GM19468 (cell line): Measurements from ENCODE around the gene GMPPB.
"Not testable (repeated sequence)": the region's sequence is repeated elsewhere in the genome, so short reads cannot be mapped to it uniquely, and the experiment has no call there.

Experiments
- ATAC-seq: cut with Tn5 transposase; IDR thresholded peaks from one replicate; pipeline ENCODE4 v1.9.1; 2021; ENCODE audit warnings: mild to moderate bottlenecking, moderate library complexity, moderate number of reproducible peaks; ENCODE audit not compliant: unreplicated experiment; ENCODE audit errors: extremely low read depth

Gene GMPPB

GRCh38 chr3:49723628-49724551, at the start of gene GMPPB:
Gene GMPPB, minus strand, starts transcription at chr3:49723951. Its CDS starts 225 bp downstream, at chr3:49723726.
- peak; percentile 81 for ATAC-seq

- no peak for ATAC-seq
Observed at GRCh38 chr3:49772703-49773102, 49.0 kb upstream of the GMPPB start.

DNA sequence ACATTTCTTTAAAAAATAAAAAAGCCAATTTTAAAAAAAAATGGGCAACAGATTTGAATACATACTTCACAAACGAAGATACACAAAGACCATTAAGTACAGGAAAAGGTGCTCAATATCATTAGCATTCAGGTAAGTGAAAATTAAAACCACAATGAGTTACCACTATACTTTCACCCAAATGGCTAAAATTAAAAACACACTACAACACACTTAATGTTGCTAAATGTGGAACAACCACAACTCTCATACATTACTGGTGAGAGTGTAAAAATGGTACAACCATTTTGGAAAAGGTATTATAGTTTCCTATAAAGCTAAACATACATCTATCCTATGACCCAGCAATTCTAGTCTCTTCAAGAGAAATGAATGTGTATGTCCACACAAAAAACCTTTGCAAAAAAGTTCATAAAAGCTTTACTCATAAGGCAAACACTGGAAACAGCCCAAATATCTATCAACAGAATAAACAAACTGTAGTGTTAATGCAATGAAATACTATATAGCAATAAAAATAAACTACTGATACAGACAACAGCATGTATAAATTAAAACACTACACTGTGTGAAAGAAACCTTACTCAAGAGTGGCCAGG, 47.7 kb upstream of the GMPPB start:
- no peak for ATAC-seq

GRCh38 chr3:49769926-49770325, 46.2 kb upstream of the GMPPB start:
- ATAC-seq = no peak

DNA sequence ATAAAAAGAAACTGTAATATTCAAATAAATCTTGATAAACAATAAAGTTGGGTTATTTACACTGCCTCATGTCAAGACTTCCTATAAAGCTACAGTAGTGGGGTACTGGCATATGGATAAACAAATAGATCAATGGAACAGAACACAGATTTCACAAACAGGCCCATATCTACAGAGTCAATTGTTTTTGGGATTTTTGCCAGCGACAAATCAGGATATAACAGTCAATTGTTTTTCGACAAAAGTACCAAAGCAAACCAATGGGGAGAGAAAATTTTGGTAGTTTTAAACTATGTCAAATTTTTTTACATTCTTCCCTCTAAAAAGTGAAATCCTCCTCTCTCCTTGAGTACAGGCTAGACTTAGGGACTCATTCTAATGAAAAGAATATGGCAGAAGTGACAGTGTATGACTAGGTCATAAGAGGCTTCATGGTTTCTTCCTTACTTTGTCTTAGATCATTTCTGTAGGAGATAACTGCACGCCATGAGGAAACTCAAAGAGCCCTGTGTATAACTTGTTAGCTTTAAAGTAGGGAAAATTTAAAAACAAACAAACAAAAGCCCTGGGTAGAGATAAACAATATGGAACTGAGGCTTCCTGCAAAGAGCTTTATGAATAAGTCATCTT, 45.6 kb upstream of the GMPPB start:
- ATAC-seq = no peak

DNA sequence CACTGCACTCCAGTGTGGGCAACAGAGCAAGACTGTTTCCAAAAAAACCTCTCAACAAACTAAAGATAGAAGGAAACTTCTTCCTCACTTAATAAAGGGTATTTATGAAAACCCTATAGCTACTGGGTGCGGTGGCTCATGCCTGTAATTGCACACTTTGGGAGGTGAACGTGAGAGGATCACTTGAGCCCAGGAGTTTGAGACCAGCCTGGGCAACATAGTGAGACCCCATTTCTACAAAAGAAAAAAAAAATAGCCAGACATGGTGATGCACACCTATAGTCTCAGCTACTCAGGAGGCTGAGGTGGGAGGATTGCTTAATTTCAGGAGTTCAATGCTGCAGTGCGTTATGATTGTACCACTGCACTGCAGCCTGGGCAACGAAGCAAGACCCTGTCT, 40.2 kb upstream of the GMPPB start:
- no peak for ATAC-seq

DNA sequence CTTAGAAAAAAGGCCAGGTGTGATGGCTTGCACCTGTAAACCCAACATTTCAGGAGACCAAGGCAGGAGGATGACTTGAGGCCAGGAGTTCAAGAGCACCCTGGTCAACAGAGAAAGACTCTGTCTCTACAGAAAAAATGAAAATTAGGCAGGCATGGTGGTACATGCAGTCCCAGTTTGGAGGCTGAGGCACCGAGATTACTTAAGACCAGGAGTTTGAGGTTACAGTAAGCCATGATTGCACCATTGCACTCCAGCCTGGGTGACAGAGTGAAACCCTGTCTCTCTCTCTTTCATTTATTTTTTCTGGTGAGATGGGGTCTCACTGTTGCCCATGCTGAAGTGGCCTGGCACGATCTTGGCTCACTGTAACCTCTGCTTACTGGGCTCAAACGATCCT, 37.9 kb upstream of the GMPPB start:
- no peak for ATAC-seq

DNA sequence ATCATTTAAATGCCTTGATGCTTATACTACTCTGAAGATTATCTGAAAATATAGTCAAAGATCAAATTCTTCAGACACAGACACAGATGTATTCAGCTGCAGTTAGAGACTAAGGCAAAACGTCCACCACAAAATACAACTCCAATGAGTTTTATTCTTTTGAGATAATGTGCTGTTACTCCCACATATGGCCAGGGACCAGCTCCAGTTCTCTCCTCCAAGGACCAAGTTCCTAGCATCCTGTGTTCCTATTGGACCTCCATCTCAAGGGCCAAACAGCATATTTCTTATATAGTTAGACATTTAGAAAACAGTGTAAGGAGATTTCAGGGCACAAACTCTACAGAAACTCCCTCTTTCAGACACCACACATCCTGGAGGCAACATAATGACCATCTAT, 35.5 kb upstream of the GMPPB start:
- no peak for ATAC-seq

DNA sequence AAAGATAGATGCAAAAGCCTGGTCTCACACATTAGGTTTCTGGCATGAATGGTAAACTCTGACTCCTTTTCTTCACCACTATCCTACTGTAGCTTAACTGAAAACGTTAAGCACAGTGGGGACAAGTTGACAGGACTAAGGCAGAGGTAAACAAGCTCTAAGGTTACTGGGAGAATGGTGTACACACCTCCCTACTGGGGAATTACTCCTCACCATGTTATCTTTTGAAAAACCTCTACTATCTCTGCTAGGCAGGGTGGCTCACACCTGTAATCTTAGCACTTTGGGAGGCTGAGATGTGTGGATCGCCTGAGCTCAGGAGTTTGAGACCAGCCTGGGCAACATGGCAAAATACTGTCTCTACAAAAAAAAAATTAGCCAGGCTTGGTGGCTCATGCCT, 33.4 kb upstream of the GMPPB start:
- no peak for ATAC-seq

GRCh38 chr3:49756036-49756435, 32.3 kb upstream of the GMPPB start:
- no peak for ATAC-seq

DNA sequence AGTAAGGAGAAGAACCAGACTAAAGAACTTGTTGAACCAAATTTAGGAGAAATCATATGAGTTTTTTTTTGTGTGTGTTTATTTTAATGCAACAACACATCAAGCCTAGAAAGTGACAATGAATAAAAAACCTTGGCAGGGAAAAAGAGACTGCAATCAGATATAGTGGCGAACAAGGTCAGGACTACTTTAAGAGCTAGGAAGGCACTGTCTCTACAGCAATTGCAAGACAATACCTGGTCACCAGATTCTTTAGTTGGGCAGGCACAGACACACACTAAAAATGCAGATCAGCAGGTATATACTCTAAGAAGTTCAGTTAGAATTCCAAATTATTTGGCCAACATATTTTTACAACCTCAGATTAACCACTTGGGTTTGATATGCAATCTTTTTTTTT, 30.8 kb upstream of the GMPPB start:
- no peak for ATAC-seq

GRCh38 chr3:49751501-49751900, 27.8 kb upstream of the GMPPB start:
- ATAC-seq = no peak

DNA sequence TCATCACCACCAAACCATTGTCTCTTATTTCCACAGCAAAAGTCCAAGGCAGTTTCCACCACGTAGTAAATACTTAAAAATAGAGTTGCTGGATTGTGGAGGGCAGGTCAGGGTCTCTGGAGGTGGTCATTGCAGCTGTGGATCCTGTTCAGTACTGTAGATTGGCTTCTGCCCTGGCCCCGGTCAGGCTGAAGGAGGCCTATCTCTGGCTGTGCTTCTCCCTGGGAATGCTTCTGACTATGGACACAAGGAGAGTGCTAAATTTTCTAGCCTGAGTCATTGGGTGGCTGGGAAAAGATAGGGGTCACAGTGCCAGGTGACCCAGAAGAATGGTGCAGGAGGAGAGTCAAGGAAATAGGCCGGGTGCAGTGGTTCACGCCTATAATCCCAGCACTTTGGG, 26.3 kb upstream of the GMPPB start:
- no peak for ATAC-seq

DNA sequence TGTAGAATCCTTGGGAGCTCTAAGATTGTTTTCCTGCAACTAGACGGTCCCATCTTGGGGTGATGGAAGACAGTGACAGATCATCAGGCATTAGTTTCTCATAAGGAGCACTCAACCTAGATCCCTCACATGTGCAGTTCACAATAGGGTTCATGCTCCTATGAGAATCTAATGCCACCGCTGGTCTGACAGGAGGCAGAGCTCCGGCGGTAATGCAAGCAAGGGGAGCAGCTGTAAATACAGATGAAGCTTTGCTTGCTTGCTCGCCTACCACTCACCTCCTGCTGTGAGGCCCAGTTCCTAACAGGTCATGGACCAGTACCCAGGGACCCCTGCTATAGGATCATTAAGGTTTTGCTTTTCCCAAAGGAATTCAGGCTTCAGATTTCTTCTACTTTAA, 25.1 kb upstream of the GMPPB start:
- not testable (repeated sequence) for ATAC-seq

GRCh38 chr3:49747792-49748480, 24.2 kb upstream of the GMPPB start:
- no peak for ATAC-seq

DNA sequence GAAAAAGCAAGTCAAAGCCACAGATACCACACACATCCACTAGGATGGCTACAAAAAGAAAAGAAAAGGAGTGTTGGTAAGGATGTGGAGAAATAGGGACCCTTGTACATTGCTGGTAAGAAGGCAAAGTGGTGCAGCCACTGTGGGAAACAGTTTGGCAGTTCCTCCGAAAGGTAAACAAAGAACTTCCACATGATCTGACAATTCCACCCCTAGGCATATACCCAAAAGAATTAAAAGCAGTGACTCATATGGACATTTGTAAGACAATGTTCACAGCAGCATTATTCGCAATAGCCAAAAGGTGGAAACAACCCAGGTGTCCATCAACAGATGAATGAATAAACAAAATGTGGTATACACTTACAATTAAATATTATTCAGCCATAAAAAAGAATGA, 22.2 kb upstream of the GMPPB start:
- no peak for ATAC-seq

DNA sequence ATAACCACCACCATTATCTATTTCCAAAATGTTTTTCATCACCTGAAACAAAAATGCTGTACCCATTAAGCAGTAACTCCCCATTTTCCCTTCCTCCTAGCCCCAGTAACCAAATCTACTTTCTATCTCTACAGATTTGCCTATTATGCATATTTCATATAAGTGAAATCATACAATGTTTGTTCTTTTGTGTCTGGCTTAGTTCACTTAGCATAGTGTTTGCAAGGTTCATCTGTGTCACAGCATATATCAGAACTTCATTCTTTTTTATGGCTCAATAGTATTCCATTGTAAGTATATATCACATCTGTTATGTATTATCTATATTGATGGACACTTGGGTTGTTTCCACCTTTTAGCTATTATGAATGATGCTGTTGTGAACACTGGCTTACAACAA, 16.7 kb upstream of the GMPPB start:
- ATAC-seq = no peak

DNA sequence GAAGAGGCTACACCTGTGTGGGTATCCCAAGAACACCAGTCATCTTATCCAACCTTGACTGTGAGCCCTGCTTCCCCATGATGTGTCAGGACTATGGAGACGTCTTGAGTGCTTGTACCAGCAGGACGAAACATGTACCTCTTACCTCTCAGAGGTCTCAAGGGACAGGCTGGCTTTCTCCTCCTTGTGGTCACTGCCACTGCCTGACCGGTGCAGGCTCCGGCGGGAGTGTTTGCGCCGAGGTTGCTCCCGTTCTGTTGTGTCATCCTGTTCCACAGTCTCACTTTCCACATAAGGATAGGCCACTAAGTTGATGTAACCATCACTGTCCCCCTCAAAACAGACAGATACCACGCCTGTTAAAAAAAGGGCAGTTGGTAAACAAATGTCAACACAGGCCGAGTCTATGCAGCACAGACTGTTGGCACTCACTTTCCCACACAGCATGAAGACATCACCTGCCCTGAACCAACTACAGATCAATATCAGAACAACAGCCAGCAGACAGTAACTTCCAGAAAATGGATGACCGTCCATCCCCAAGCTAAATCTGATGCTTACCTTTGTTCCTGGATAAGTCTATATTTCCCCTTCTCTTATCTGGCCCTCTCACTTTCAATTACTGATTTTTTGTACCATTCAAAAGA, 14.4 kb upstream of the GMPPB start:
- no peak for ATAC-seq

- no peak for ATAC-seq
Observed at GRCh38 chr3:49734752-49735151, 11.0 kb upstream of the GMPPB start.

DNA sequence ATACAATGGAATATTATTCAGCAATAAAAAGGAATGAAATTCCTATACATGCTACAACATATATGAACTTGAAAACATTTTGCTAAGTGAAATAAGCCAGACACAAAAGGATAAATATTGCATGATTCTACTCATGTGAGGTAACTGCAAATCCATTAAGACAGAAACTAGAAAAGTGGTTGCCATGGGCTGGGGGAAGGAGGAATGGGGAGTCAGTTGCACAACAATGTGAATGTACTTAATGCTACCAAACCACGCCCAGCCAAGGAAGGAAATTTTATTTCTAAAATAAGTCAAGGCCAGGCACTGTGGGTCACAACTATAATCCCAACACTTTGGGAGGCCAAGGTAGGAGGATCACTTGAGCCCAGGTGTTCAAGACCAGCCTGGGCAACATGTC, 9.8 kb upstream of the GMPPB start:
- no peak for ATAC-seq
